IgD-negative memory B cell (primary cell): Measurements from ENCODE around the gene GNB3. TPM values are rescaled to one million over a fixed set of nuclear protein-coding genes. Genes with fewer than 3 reads are reported as not detected.

ENCODE experiments used
- H3K27ac Mint-ChIP-seq, 3 donors: one replicate each; pipeline ENCODE4 v1.8.0; 2020 to 2022; ENCODE audit warnings: mild to moderate bottlenecking in 3 of 3, mixed read lengths in 3 of 3, moderate library complexity in 1 of 3
- H3K27me3 Mint-ChIP-seq: one replicate; pipeline ENCODE4 v1.8.0; 2021; ENCODE audit warnings: mixed read lengths
- H3K36me3 Mint-ChIP-seq: one replicate; pipeline ENCODE4 v1.8.0; 2020; ENCODE audit warnings: mild to moderate bottlenecking, mixed read lengths
- H3K4me1 Mint-ChIP-seq, 3 donors: one replicate each; pipeline ENCODE4 v1.8.0; 2020 to 2022; ENCODE audit warnings: mixed read lengths in 3 of 3, mild to moderate bottlenecking in 1 of 3
- H3K4me3 Mint-ChIP-seq, 4 donors: one replicate each; pipeline ENCODE4 v1.8.0; 2020 to 2022; ENCODE audit warnings: mild to moderate bottlenecking in 4 of 4, mixed read lengths in 4 of 4, moderate library complexity in 3 of 4
- H3K9me3 Mint-ChIP-seq, 3 donors: one replicate each; pipeline ENCODE4 v1.8.0; 2020 to 2021; ENCODE audit warnings: mixed read lengths in 3 of 3, mild to moderate bottlenecking in 1 of 3
- polyA plus RNA-seq: library from polyadenylated mRNA; unstranded; fragments of 300-500 nt; fragmentation: Illumina TruSeq; gene quantifications from one replicate; pipeline ENCODE4 v1.2.3, GENCODE V29; 2021

The GNB3 gene
- polyA plus RNA-seq, 1 donor from 2014 or later: not detected

- H3K36me3 Mint-ChIP-seq: no peaks in the 10 kb centered on the region
- H3K27ac Mint-ChIP-seq: no peak overlapping the region
- H3K4me3 Mint-ChIP-seq: no peak overlapping the region
Observed at GRCh38 chr12:6838854-6839253, 1.9 kb upstream of the GNB3 start.

GRCh38 chr12:6839482-6840201 lies 1.1 kb upstream of the GNB3 start:
- Mint-ChIP-seq H3K9me3 (no peaks in the 10 kb centered on the region), H3K4me1 (peaks cover 10 to 15% (median 14%) of the 10 kb centered on the region in 3 donors), H3K27ac (peak overlapping the region in 2 of 3 donors; percentile 23 to 59), H3K27me3 (peaks cover 2% of the 10 kb centered on the region), H3K4me3 (peak overlapping the region in 2 of 4 donors; percentile 67 to 85), H3K36me3 (no peaks in the 10 kb centered on the region)

More at GRCh38 chr12:6838854-6839253, 1.9 kb upstream of the GNB3 start:
- H3K27me3 Mint-ChIP-seq: peaks cover 2% of the 10 kb centered on the region
- H3K4me1 Mint-ChIP-seq: peaks cover 10 to 15% (median 14%) of the 10 kb centered on the region in 3 donors
- H3K9me3 Mint-ChIP-seq: no peaks in the 10 kb centered on the region

- H3K4me3 Mint-ChIP-seq: peak overlapping the region in 2 of 4 donors; percentile 67 to 85
- H3K9me3 Mint-ChIP-seq: no peaks in the 10 kb centered on the region
- peaks cover 10 to 15% (median 14%) of the 10 kb centered on the region in 3 donors for H3K4me1 Mint-ChIP-seq
- peak overlapping the region in 2 of 3 donors; percentile 23 to 78 for H3K27ac Mint-ChIP-seq
- no peaks in the 10 kb centered on the region for H3K36me3 Mint-ChIP-seq
- no peaks in the 10 kb centered on the region for H3K27me3 Mint-ChIP-seq
Observed at GRCh38 chr12:6840330-6840729, 395 bp upstream of the GNB3 start.

- no peaks in the 10 kb centered on the region for H3K27me3 Mint-ChIP-seq
- no peak overlapping the region for H3K27ac Mint-ChIP-seq
- peaks cover 10 to 14% (median 12%) of the 10 kb centered on the region in 3 donors for H3K4me1 Mint-ChIP-seq
- H3K9me3 Mint-ChIP-seq: no peaks in the 10 kb centered on the region
- H3K36me3 Mint-ChIP-seq: no peaks in the 10 kb centered on the region
- no peak overlapping the region for H3K4me3 Mint-ChIP-seq
Observed at GRCh38 chr12:6842075-6842474, 1.4 kb downstream of the GNB3 start.

GRCh38 chr12:6843118-6843902 lies 2.6 kb downstream of the GNB3 start:
- H3K27ac Mint-ChIP-seq: no peak overlapping the region
- no peak overlapping the region for H3K4me3 Mint-ChIP-seq

GRCh38 chr12:6845395-6845794 lies 4.7 kb downstream of the GNB3 start:
- Mint-ChIP-seq H3K36me3 (no peaks in the 10 kb centered on the region), H3K27me3 (no peaks in the 10 kb centered on the region), H3K4me3 (no peak overlapping the region), H3K9me3 (no peaks in the 10 kb centered on the region), H3K4me1 (peaks cover 0 to 7% (median 4%) of the 10 kb centered on the region in 3 donors), H3K27ac (peak overlapping the region in 1 of 3 donors; percentile 62)

More at GRCh38 chr12:6843118-6843902, 2.6 kb downstream of the GNB3 start:
- Mint-ChIP-seq H3K4me1 (peaks cover 10 to 12% (median 12%) of the 10 kb centered on the region in 3 donors), H3K9me3 (no peaks in the 10 kb centered on the region), H3K27me3 (no peaks in the 10 kb centered on the region), H3K36me3 (no peaks in the 10 kb centered on the region)

- no peaks in the 10 kb centered on the region for H3K27me3 Mint-ChIP-seq
- H3K4me1 Mint-ChIP-seq: peaks cover 4 to 12% (median 8%) of the 10 kb centered on the region in 3 donors
- H3K4me3 Mint-ChIP-seq: no peak overlapping the region
- no peak overlapping the region for H3K27ac Mint-ChIP-seq
- H3K36me3 Mint-ChIP-seq: no peaks in the 10 kb centered on the region
- no peaks in the 10 kb centered on the region for H3K9me3 Mint-ChIP-seq
Observed at GRCh38 chr12:6846316-6846869, 5.7 kb downstream of the GNB3 start.

- H3K9me3 Mint-ChIP-seq: no peaks in the 10 kb centered on the region
- H3K27me3 Mint-ChIP-seq: no peaks in the 10 kb centered on the region
- H3K27ac Mint-ChIP-seq: no peak overlapping the region
- no peaks in the 10 kb centered on the region for H3K36me3 Mint-ChIP-seq
- peak overlapping the region in 1 of 4 donors; percentile 8 for H3K4me3 Mint-ChIP-seq
- H3K4me1 Mint-ChIP-seq: peaks cover 4 to 12% (median 10%) of the 10 kb centered on the region in 3 donors
Observed at GRCh38 chr12:6847676-6848075, 7.0 kb downstream of the GNB3 start.

GRCh38 chr12:6849427-6849826 lies 8.7 kb downstream of the GNB3 start:
- no peaks in the 10 kb centered on the region for H3K36me3 Mint-ChIP-seq

GRCh38 chr12:6849976-6850560 lies 9.3 kb downstream of the GNB3 start:
- H3K4me3 Mint-ChIP-seq: peak overlapping the region in 3 of 4 donors; percentile 42 to 75 (median 73)
- no peaks in the 10 kb centered on the region for H3K36me3 Mint-ChIP-seq
- no peak overlapping the region for H3K27ac Mint-ChIP-seq
- peaks cover 9 to 21% (median 10%) of the 10 kb centered on the region in 3 donors for H3K4me1 Mint-ChIP-seq
- no peaks in the 10 kb centered on the region for H3K27me3 Mint-ChIP-seq
- no peaks in the 10 kb centered on the region for H3K9me3 Mint-ChIP-seq

More at GRCh38 chr12:6849427-6849826, 8.7 kb downstream of the GNB3 start:
- Mint-ChIP-seq H3K27ac (no peak overlapping the region), H3K4me3 (peak overlapping the region in 1 of 4 donors; percentile 42), H3K4me1 (peaks cover 9 to 21% (median 10%) of the 10 kb centered on the region in 3 donors), H3K27me3 (no peaks in the 10 kb centered on the region), H3K9me3 (no peaks in the 10 kb centered on the region)

GRCh38 chr12:6850796-6851152 lies 10.0 kb downstream of the GNB3 start:
- Mint-ChIP-seq H3K4me1 (peaks cover 9 to 21% (median 10%) of the 10 kb centered on the region in 3 donors), H3K27me3 (no peaks in the 10 kb centered on the region), H3K27ac (peak overlapping the region; percentile 80 to 100 (median 88)), H3K9me3 (no peaks in the 10 kb centered on the region), H3K36me3 (peaks cover under 1% of the 10 kb centered on the region), H3K4me3 (peak overlapping the region in 3 of 4 donors; percentile 87 to 98 (median 95))

- H3K27me3 Mint-ChIP-seq: no peaks in the 10 kb centered on the region
- H3K9me3 Mint-ChIP-seq: no peaks in the 10 kb centered on the region
- peaks cover 2% of the 10 kb centered on the region for H3K36me3 Mint-ChIP-seq
- H3K27ac Mint-ChIP-seq: peak within 1 kb of the TSS; percentile 80 to 100 (median 88)
- peaks cover 9 to 21% (median 9%) of the 10 kb centered on the region in 3 donors for H3K4me1 Mint-ChIP-seq
- peak within 1 kb of the TSS; percentile 87 to 98 (median 96) for H3K4me3 Mint-ChIP-seq
Observed at GRCh38 chr12:6851153-6851920, 10.6 kb downstream of the GNB3 start, which contains the start of gene CDCA3. Gene CDCA3, minus strand, starts transcription at chr12:6851286. Its CDS starts 334 bp downstream, at chr12:6850952.

GRCh38 chr12:6851921-6852650 lies 11.4 kb downstream of the GNB3 start, which contains the start of gene USP5:
Gene USP5, plus strand, starts transcription at chr12:6852150. Its CDS starts 30 bp downstream, at chr12:6852180.
- peak within 1 kb of the TSS; percentile 87 to 98 (median 96) for H3K4me3 Mint-ChIP-seq
- no peaks in the 10 kb centered on the region for H3K27me3 Mint-ChIP-seq
- peak within 1 kb of the TSS; percentile 80 to 100 (median 88) for H3K27ac Mint-ChIP-seq
- H3K4me1 Mint-ChIP-seq: peaks cover 8 to 21% (median 9%) of the 10 kb centered on the region in 3 donors
- no peaks in the 10 kb centered on the region for H3K9me3 Mint-ChIP-seq
- H3K36me3 Mint-ChIP-seq: peaks cover 2% of the 10 kb centered on the region
